H9 (cell line): ENCODE data around the gene BPIFA3. TPM values are rescaled to one million over a fixed set of nuclear protein-coding genes. Genes with fewer than 3 reads are reported as not detected.

Source experiments
- DNase-seq: peaks from one replicate; pipeline ENCODE4 v3.0.0-alpha.2; 2017
- H2AFZ ChIP-seq: one replicate; pipeline ENCODE4 v1.6.1; 2013; ENCODE audit warnings: mild to moderate bottlenecking, low read length, control low read depth, moderate library complexity
- H2AK5ac ChIP-seq: 2 replicates; pipeline ENCODE4 v1.6.1; 2013; ENCODE audit warnings: low read length, control low read depth, mixed read lengths; ENCODE audit not compliant: insufficient read length
- H2BK120ac ChIP-seq: one replicate; pipeline ENCODE4 v1.6.1; 2013; ENCODE audit warnings: low read depth, mild to moderate bottlenecking, low read length, control low read depth, inconsistent platforms; ENCODE audit not compliant: poor library complexity, severe bottlenecking
- H2BK12ac ChIP-seq: 2 replicates; pipeline ENCODE4 v1.6.1; 2013; ENCODE audit warnings: low read length, control low read depth, mixed read lengths, low read depth; ENCODE audit not compliant: insufficient read length
- H2BK15ac ChIP-seq: 2 replicates; pipeline ENCODE4 v1.6.1; 2013; ENCODE audit warnings: low read depth, low read length, control low read depth
- H2BK20ac ChIP-seq: one replicate; pipeline ENCODE4 v1.6.1; 2013; ENCODE audit warnings: low read depth, mild to moderate bottlenecking, low read length, control low read depth, inconsistent platforms; ENCODE audit not compliant: poor library complexity, severe bottlenecking
- H2BK5ac ChIP-seq: 2 replicates; pipeline ENCODE4 v1.6.1; 2013; ENCODE audit warnings: low read length, control low read depth, mixed read lengths; ENCODE audit not compliant: insufficient read length
- H3K14ac ChIP-seq: 2 replicates; pipeline ENCODE4 v1.6.1; 2013; ENCODE audit warnings: low read length, control low read depth; ENCODE audit not compliant: insufficient read depth
- H3K18ac ChIP-seq: 2 replicates; pipeline ENCODE4 v1.6.1; 2013; ENCODE audit warnings: low read depth, mild to moderate bottlenecking, mixed read lengths, low read length, control low read depth; ENCODE audit not compliant: insufficient read length
- H3K23ac ChIP-seq: 2 replicates; pipeline ENCODE4 v1.6.1; 2013; ENCODE audit warnings: low read length, control low read depth, mixed read lengths, low read depth; ENCODE audit not compliant: insufficient read length
- H3K23me2 ChIP-seq: 2 replicates; pipeline ENCODE4 v1.6.1; 2013; ENCODE audit warnings: low read depth, mild to moderate bottlenecking, mixed read lengths, low read length, control low read depth; ENCODE audit not compliant: insufficient read length, poor library complexity, severe bottlenecking
- H3K27ac ChIP-seq: 2 replicates; pipeline ENCODE4 v1.5.1; 2013; ENCODE audit warnings: low read length, control low read depth, mixed read lengths, low read depth; ENCODE audit not compliant: insufficient read length
- H3K27me3 ChIP-seq: 2 replicates; pipeline ENCODE4 v1.6.1; 2013; ENCODE audit warnings: low read length, control low read depth, inconsistent platforms; ENCODE audit not compliant: insufficient read depth
- H3K4ac ChIP-seq: 2 replicates; pipeline ENCODE4 v1.6.1; 2013; ENCODE audit warnings: low read depth, mild to moderate bottlenecking, control low read depth, inconsistent platforms, low read length, moderate library complexity
- H3K4me1 ChIP-seq: 2 replicates; pipeline ENCODE4 v1.6.1; 2013; ENCODE audit warnings: low read length, control low read depth, inconsistent platforms; ENCODE audit not compliant: insufficient read depth
- H3K4me2 ChIP-seq: 2 replicates; pipeline ENCODE4 v1.6.1; 2013; ENCODE audit warnings: low read length, control low read depth, mixed read lengths; ENCODE audit not compliant: insufficient read length, insufficient read depth
- H3K56ac ChIP-seq: 2 replicates; pipeline ENCODE4 v1.6.1; 2013; ENCODE audit warnings: low read depth, mild to moderate bottlenecking, mixed read lengths, low read length, control low read depth; ENCODE audit not compliant: insufficient read length
- H3K79me1 ChIP-seq: 2 replicates; pipeline ENCODE4 v1.6.1; 2013; ENCODE audit warnings: low read depth, mild to moderate bottlenecking, moderate library complexity, low read length, control low read depth, inconsistent platforms; ENCODE audit not compliant: insufficient read depth, poor library complexity, severe bottlenecking
- H3K79me2 ChIP-seq: 2 replicates; pipeline ENCODE4 v1.6.1; 2013; ENCODE audit warnings: low read length, control low read depth, inconsistent platforms; ENCODE audit not compliant: insufficient read depth
- H3K9ac ChIP-seq: 2 replicates; pipeline ENCODE4 v1.6.1; 2013; ENCODE audit warnings: low read length, control low read depth, mixed read lengths; ENCODE audit not compliant: insufficient read length; ENCODE audit errors: extremely low read depth
- H3K9me3 ChIP-seq: one replicate; pipeline ENCODE4 v1.6.1; 2013; ENCODE audit warnings: low read depth, low read length, inconsistent platforms; ENCODE audit not compliant: control insufficient read depth
- H3T11ph ChIP-seq: one replicate; pipeline ENCODE4 v1.6.1; 2013; ENCODE audit warnings: mild to moderate bottlenecking, low read length, control low read depth, inconsistent platforms
- H4K20me1 ChIP-seq: one replicate; pipeline ENCODE4 v1.6.1; 2013; ENCODE audit not compliant: control insufficient read depth, insufficient read length, insufficient read depth
- H4K5ac ChIP-seq: 2 replicates; pipeline ENCODE4 v1.6.1; 2013; ENCODE audit warnings: low read depth, mild to moderate bottlenecking, mixed read lengths, low read length, control low read depth; ENCODE audit not compliant: insufficient read length
- H4K8ac ChIP-seq: replicated peaks from 2 replicates; pipeline ENCODE4 v1.6.1; 2013; ENCODE audit warnings: low read length, control low read depth, mixed read lengths, low read depth; ENCODE audit not compliant: insufficient read length
- H4K91ac ChIP-seq: 2 replicates; pipeline ENCODE4 v1.6.1; 2013; ENCODE audit warnings: low read depth, mild to moderate bottlenecking, moderate library complexity, mixed read lengths, low read length, control low read depth; ENCODE audit not compliant: insufficient read length
- H3K27ac Mint-ChIP-seq, 3 experiments: 2 replicates in 2 of 3; 3 replicates in 1 of 3; pipeline ENCODE4 v1.8.0; 2020 to 2021; ENCODE audit warnings: mixed read lengths in 3 of 3, mild to moderate bottlenecking in 1 of 3, moderate library complexity in 1 of 3
- H3K27me3 Mint-ChIP-seq: 2 replicates; pipeline ENCODE4 v1.8.0; 2021; ENCODE audit warnings: low read depth, mild to moderate bottlenecking, moderate library complexity, mixed read lengths
- H3K36me3 Mint-ChIP-seq, 3 experiments: 2 replicates in 2 of 3; 3 replicates in 1 of 3; pipeline ENCODE4 v1.8.0; 2020 to 2021; ENCODE audit warnings: low read depth in 3 of 3, mixed read lengths in 3 of 3; ENCODE audit not compliant: insufficient read depth in 1 of 3
- H3K4me1 Mint-ChIP-seq, 2 experiments: 2 replicates each; pipeline ENCODE4 v1.8.0; 2020; ENCODE audit warnings: mixed read lengths in 2 of 2
- H3K4me3 Mint-ChIP-seq, 2 experiments: 2 replicates in 1 of 2; 3 replicates in 1 of 2; pipeline ENCODE4 v1.8.0; 2020 to 2021; ENCODE audit warnings: mild to moderate bottlenecking in 2 of 2, mixed read lengths in 2 of 2, moderate library complexity in 1 of 2
- H3K9me3 Mint-ChIP-seq, 2 experiments: 2 replicates in 1 of 2; 3 replicates in 1 of 2; pipeline ENCODE4 v1.8.0; 2020; ENCODE audit warnings: mild to moderate bottlenecking in 2 of 2, mixed read lengths in 2 of 2, moderate library complexity in 1 of 2
- WGBS: extraction: QIAGEN DNeasy Blood & Tissue Kit; methylation state at CpG from one replicate; pipeline ENCODE4 v1.1.7; 2013; ENCODE audit warnings: missing lambda C conversion rate, low lambda C conversion rate, mixed read lengths; ENCODE audit not compliant: insufficient read length; ENCODE audit errors: extremely low coverage; 5-methylcytosine and 5-hydroxymethylcytosine counted together
- total RNA-seq: library from RNA; stranded (reverse); gene quantifications from 2 replicates; pipeline ENCODE4 v1.2.1, GENCODE V29; 2021
- TF ChIP-seq, protein P1 (sequence below): fragments of 200-600 bp; sonication (generic); conservative IDR thresholded peaks from 3 replicates; pipeline ENCODE4 v1.8.0; 2021; ENCODE audit warnings: antibody characterized with exemption, mild to moderate bottlenecking

The BPIFA3 gene
- total RNA-seq, 1 experiment from 2014 or later, result not detected

DNA sequence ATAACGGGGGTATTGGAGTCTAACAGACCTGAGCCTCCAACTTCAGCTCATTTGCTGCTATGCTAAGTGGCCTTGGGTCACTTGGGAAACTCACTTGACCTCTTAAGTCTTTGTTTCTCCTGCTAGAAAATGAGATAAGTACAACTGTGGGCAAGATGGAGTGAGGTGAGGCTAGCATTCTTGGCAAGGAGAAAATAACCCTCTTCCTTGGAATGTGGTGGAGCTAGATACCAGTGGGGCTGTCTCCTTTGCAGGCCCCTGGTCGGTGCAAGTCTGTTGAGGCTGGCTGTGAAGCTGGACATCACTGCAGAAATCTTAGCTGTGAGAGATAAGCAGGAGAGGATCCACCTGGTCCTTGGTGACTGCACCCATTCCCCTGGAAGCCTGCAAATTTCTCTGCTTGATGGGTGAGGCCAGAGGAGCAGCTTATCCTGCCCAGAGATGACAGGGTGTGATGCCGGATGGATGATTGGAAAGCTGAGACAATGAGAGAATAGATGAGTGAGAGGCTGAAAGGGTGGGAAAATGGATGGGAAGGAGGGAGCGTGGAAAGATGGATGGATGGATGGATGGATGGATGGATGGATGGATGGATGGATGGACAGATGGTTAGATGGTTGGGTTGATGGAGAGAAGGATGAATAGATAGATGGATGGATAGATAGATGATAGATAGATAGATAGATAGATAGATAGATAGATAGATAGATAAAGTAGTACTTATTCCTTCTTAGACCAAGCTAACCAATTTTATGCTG, 23.0 kb downstream of the BPIFA3 start:
- H3K27me3 Mint-ChIP-seq, result peaks cover 43% of the 10 kb centered on the region
- Histone ChIP-seq H3K27ac (no peak overlapping the region), H4K5ac (no peak overlapping the region), H2BK5ac (no peak overlapping the region), H3K18ac (no peak overlapping the region), H4K20me1 (no peaks in the 10 kb centered on the region), H3K14ac (no peak overlapping the region), H3K4me2 (no peak overlapping the region), H3K27me3 (no peaks in the 10 kb centered on the region), H3K23me2 (no peaks in the 10 kb centered on the region), H2BK120ac (no peak overlapping the region), H2BK20ac (no peak overlapping the region), H2AFZ (no peak overlapping the region), H3K4ac (no peak overlapping the region), H3K9ac (no peak overlapping the region), H3K79me2 (no peaks in the 10 kb centered on the region), H4K91ac (no peak overlapping the region), H2BK12ac (no peak overlapping the region), H2BK15ac (no peak overlapping the region), H3K4me1 (no peaks in the 10 kb centered on the region), H3K9me3 (no peaks in the 10 kb centered on the region), H3K79me1 (no peaks in the 10 kb centered on the region), H3K56ac (no peak overlapping the region), H3K23ac (no peak overlapping the region), H4K8ac (no peak overlapping the region), H3T11ph (no peak overlapping the region), H2AK5ac (no peak overlapping the region)
- TF ChIP-seq, protein P1, sequence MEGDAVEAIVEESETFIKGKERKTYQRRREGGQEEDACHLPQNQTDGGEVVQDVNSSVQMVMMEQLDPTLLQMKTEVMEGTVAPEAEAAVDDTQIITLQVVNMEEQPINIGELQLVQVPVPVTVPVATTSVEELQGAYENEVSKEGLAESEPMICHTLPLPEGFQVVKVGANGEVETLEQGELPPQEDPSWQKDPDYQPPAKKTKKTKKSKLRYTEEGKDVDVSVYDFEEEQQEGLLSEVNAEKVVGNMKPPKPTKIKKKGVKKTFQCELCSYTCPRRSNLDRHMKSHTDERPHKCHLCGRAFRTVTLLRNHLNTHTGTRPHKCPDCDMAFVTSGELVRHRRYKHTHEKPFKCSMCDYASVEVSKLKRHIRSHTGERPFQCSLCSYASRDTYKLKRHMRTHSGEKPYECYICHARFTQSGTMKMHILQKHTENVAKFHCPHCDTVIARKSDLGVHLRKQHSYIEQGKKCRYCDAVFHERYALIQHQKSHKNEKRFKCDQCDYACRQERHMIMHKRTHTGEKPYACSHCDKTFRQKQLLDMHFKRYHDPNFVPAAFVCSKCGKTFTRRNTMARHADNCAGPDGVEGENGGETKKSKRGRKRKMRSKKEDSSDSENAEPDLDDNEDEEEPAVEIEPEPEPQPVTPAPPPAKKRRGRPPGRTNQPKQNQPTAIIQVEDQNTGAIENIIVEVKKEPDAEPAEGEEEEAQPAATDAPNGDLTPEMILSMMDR, result no peak
- no peak for DNase-seq
- no peaks in the 10 kb centered on the region; a peak in 1 of 5 replicates for H3K9me3 Mint-ChIP-seq
- H3K4me3 Mint-ChIP-seq, result no peak overlapping the region
- H3K4me1 Mint-ChIP-seq, result no peaks in the 10 kb centered on the region
- no peaks in the 10 kb centered on the region for H3K36me3 Mint-ChIP-seq
- H3K27ac Mint-ChIP-seq, result no peak overlapping the region
- WGBS, result 100% methylated on average over 1 of the region's 4 CpGs
